GM19351 (cell line): ENCODE data around the gene RASL11A.
"Not testable (repeated sequence)": the region's sequence is repeated elsewhere in the genome, so short reads cannot be mapped to it uniquely, and the experiment has no call there.

Experiments used
- ATAC-seq: cut with Tn5 transposase; IDR thresholded peaks from one replicate; pipeline ENCODE4 v1.9.1; 2021; ENCODE audit warnings: mild to moderate bottlenecking, moderate library complexity; ENCODE audit not compliant: unreplicated experiment

The RASL11A gene

GRCh38 chr13:27298849-27299248 is 28.2 kb downstream of the RASL11A start:
- ATAC-seq, result no peak

DNA sequence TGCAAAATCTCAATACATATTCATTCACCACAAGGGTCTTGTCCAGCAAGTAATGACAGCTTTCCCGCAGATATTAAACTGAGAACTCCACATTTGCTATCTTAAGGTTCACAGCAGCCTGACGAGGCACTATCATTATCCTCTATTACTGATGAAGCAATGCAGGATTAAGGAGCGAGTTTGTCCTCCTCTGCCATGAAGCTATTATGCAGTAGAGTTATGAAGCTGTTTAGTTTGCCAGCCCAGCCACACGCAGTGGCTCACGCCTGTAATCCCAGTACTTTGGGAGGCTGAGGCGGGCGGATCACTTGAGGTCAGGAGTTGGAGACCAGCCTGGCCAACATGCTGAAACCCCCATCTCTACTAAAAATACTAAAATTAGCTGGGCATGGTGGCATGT is 29.8 kb downstream of the RASL11A start:
- ATAC-seq, result not testable (repeated sequence)

- ATAC-seq, result no peak
Measured at GRCh38 chr13:27300941-27301586, 30.4 kb downstream of the RASL11A start.

GRCh38 chr13:27302643-27303262 is 32.1 kb downstream of the RASL11A start:
- no peak for ATAC-seq

- no peak for ATAC-seq
Measured at GRCh38 chr13:27304099-27304498, 33.5 kb downstream of the RASL11A start.

DNA sequence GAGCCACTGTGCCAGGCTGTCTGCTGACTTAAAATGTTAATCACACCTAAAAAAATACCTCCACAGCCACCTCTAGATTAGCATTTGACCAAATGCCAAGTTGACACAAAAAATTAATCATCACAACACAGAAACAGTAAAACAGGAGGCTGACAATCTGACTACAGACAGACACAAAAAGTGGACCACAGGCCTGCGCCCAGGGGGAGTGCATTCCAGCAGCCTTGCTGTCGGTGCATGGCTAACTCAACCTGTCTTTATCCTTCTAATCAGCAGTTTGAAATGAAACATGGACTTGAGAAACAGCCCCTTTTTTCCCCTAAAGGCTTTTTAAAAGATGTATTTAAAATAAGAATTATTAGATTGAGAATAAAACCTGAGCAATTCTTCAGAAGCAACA is 34.0 kb downstream of the RASL11A start:
- no peak for ATAC-seq

- no peak for ATAC-seq
Measured at GRCh38 chr13:27306364-27306763, 35.7 kb downstream of the RASL11A start.

DNA sequence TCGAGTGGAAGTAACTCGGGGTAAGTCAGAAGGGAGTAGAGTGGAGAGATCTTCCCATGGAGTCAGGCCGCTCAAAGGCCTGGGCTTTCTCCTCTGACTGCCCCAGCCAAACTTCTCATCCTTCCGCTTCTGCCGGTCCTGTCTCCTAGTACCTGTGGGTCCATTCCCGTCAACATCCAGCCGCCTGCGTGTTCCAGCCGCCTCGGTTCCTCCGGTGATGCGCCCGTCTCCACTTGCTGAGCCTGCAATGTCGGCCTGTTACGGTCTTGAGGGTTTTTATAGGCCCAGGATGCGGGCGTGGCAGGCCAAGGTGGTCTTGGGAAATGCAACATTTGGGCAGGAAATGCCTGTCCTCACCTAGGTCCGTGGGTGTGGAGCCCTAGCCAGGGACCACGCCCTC is 38.3 kb downstream of the RASL11A start:
- no peak for ATAC-seq

DNA sequence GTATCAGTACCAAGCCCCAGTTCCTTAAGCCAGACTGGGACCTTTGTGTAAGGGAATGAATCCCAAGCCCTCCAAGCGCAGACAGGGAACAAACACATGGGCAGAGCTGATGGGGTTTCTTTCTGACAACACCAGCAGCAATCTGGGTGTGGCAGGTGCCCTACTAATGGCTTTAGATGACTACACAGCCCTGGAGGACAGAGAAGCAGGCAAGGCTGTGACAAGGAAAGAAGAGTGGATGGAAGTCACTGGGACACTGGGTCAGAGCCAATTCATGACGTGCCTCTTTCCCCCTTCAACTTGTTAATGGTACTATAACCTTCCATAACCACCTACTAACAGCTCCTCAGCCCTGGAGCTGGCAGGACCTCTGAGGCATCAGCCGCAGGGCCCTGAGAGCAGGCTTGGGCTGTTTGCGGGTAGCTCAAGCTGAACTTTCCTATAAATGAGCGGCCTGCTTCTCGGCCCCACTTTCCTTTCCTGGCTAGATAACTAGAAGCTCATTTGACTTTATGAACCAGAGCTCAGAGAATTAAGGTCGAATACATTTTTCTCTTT is 38.9 kb downstream of the RASL11A start:
- ATAC-seq, result no peak

- no peak for ATAC-seq
Measured at GRCh38 chr13:27309967-27310598, 39.5 kb downstream of the RASL11A start.

- ATAC-seq, result no peak
Measured at GRCh38 chr13:27310946-27311345, 40.3 kb downstream of the RASL11A start.

- ATAC-seq, result no peak
Measured at GRCh38 chr13:27311518-27312210, 41.0 kb downstream of the RASL11A start.

GRCh38 chr13:27313770-27314169 is 43.1 kb downstream of the RASL11A start:
- no peak for ATAC-seq

DNA sequence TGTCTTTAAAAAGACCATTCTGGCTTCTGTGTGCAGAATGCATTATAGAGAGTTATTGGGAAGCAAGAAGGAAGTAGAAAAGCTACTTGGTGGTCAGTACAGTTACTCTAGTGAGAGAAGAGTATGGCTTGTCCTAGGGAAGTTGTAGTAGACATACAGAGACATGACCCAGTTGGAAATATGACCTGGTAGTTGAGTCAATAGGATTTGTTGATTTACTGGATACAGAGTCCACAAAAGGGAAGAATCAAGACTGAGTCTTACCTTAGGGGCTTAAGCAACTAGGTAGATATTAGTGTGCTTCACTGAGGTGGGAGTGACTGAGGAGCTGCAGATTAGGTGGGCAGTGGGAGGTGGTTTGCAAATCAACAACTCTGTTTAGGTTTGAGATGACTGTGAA is 48.8 kb downstream of the RASL11A start:
- ATAC-seq, result no peak

- no peak for ATAC-seq
Measured at GRCh38 chr13:27321468-27322431, 51.1 kb downstream of the RASL11A start.

GRCh38 chr13:27322443-27322842 is 51.8 kb downstream of the RASL11A start:
- ATAC-seq, result not testable (repeated sequence)
